GM23338 (cell line): ENCODE data around the gene ZNF236.

ENCODE experiments used
- EZH2 ChIP-seq: fragments of 200-600 bp; sonication (generic); IDR thresholded peaks from one replicate; pipeline ENCODE4 v1.8.0; 2017; ENCODE audit warnings: antibody characterized with exemption, mild to moderate bottlenecking, low read depth; ENCODE audit not compliant: unreplicated experiment
- EZH2phosphoT487 ChIP-seq: fragments of 200-600 bp; sonication (generic); IDR thresholded peaks from one replicate; pipeline ENCODE4 v1.8.1; 2018; ENCODE audit warnings: antibody characterized with exemption; ENCODE audit not compliant: unreplicated experiment
- JUNB ChIP-seq: IDR thresholded peaks from one replicate; pipeline ENCODE4 v1.6.1; 2016; ENCODE audit warnings: antibody characterized with exemption; ENCODE audit not compliant: unreplicated experiment
- NANOG ChIP-seq: IDR thresholded peaks from 2 replicates; pipeline ENCODE4 v1.6.1; 2016; ENCODE audit warnings: antibody characterized with exemption, borderline replicate concordance
- POLR2AphosphoS5 ChIP-seq: IDR thresholded peaks from 2 replicates; pipeline ENCODE4 v1.6.1; 2016; ENCODE audit warnings: antibody characterized with exemption, low read depth
- STAT1 ChIP-seq: IDR thresholded peaks from one replicate; pipeline ENCODE4 v1.6.1; 2016; ENCODE audit warnings: antibody characterized with exemption; ENCODE audit not compliant: unreplicated experiment
- TF ChIP-seq, protein P1 (sequence below), 2 experiments: fragments of 200-600 bp in 1 of 2; sonication (generic) in 1 of 2; conservative IDR thresholded peaks; 2 replicates each; pipeline versions ENCODE4 v1.5.1 to v1.6.1; 2016 to 2017; ENCODE audit warnings: antibody characterized with exemption in 2 of 2, low read depth in 2 of 2, mild to moderate bottlenecking in 2 of 2, moderate library complexity in 1 of 2
- TF ChIP-seq, protein P2 (sequence below): IDR thresholded peaks from one replicate; pipeline ENCODE4 v1.6.1; 2018; ENCODE audit warnings: antibody characterized with exemption; ENCODE audit not compliant: unreplicated experiment
- TF ChIP-seq, protein P3 (sequence below): IDR thresholded peaks from 2 replicates; pipeline ENCODE4 v1.6.1; 2016; ENCODE audit warnings: antibody characterized with exemption

DNA sequence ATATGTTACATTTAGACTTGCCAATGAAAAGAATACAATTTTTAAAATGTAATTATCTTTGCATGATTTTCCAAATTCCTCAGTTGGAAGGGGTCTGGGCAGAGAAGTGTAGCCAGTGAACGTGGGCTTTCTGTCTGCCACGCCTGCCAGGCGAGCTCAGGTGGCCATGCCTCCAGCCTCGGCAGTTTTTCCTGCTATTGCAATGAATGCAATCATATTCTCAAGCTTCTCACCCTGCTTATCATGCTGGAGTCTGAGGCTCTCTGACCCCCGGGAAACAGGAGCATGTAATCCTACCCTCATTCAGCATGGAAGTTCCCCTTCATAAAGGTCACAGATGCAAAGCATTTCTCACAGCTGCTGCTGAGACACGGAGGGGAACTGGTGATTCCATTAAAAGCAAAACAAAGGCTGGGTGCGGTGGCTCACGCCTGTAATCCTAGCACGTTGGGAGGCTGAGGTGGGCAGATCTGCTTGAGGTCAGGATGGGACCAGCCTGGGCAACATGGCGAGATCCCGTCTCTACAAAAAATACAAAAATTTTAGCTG, 155.4 kb downstream of the ZNF236 start:
- TF ChIP-seq, protein P1, sequence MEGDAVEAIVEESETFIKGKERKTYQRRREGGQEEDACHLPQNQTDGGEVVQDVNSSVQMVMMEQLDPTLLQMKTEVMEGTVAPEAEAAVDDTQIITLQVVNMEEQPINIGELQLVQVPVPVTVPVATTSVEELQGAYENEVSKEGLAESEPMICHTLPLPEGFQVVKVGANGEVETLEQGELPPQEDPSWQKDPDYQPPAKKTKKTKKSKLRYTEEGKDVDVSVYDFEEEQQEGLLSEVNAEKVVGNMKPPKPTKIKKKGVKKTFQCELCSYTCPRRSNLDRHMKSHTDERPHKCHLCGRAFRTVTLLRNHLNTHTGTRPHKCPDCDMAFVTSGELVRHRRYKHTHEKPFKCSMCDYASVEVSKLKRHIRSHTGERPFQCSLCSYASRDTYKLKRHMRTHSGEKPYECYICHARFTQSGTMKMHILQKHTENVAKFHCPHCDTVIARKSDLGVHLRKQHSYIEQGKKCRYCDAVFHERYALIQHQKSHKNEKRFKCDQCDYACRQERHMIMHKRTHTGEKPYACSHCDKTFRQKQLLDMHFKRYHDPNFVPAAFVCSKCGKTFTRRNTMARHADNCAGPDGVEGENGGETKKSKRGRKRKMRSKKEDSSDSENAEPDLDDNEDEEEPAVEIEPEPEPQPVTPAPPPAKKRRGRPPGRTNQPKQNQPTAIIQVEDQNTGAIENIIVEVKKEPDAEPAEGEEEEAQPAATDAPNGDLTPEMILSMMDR (conservative IDR thresholded peaks at IDR 0.05; ENCODE audit: low read depth in 2 of 2): no peak
- TF ChIP-seq POLR2AphosphoS5: no peak
- no peak for TF ChIP-seq EZH2
- TF ChIP-seq JUNB: no peak
- TF ChIP-seq EZH2phosphoT487: no peak
- TF ChIP-seq, protein P2, sequence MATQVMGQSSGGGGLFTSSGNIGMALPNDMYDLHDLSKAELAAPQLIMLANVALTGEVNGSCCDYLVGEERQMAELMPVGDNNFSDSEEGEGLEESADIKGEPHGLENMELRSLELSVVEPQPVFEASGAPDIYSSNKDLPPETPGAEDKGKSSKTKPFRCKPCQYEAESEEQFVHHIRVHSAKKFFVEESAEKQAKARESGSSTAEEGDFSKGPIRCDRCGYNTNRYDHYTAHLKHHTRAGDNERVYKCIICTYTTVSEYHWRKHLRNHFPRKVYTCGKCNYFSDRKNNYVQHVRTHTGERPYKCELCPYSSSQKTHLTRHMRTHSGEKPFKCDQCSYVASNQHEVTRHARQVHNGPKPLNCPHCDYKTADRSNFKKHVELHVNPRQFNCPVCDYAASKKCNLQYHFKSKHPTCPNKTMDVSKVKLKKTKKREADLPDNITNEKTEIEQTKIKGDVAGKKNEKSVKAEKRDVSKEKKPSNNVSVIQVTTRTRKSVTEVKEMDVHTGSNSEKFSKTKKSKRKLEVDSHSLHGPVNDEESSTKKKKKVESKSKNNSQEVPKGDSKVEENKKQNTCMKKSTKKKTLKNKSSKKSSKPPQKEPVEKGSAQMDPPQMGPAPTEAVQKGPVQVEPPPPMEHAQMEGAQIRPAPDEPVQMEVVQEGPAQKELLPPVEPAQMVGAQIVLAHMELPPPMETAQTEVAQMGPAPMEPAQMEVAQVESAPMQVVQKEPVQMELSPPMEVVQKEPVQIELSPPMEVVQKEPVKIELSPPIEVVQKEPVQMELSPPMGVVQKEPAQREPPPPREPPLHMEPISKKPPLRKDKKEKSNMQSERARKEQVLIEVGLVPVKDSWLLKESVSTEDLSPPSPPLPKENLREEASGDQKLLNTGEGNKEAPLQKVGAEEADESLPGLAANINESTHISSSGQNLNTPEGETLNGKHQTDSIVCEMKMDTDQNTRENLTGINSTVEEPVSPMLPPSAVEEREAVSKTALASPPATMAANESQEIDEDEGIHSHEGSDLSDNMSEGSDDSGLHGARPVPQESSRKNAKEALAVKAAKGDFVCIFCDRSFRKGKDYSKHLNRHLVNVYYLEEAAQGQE: no peak
- TF ChIP-seq STAT1: no peak
- TF ChIP-seq NANOG: no peak
- TF ChIP-seq, protein P3, sequence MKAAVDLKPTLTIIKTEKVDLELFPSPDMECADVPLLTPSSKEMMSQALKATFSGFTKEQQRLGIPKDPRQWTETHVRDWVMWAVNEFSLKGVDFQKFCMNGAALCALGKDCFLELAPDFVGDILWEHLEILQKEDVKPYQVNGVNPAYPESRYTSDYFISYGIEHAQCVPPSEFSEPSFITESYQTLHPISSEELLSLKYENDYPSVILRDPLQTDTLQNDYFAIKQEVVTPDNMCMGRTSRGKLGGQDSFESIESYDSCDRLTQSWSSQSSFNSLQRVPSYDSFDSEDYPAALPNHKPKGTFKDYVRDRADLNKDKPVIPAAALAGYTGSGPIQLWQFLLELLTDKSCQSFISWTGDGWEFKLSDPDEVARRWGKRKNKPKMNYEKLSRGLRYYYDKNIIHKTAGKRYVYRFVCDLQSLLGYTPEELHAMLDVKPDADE: no peak
